GM13976 (cell line): ENCODE measurements around the gene ADAM12.

Source experiments
- DNase-seq: peaks from one replicate; pipeline ENCODE4 v3.0.0; 2012; ENCODE audit warnings: low spot score
- in situ Hi-C: fragments of 300-500 bp; cut with MboI; formaldehyde crosslinking; loops from one replicate; pipeline ENCODE4 v1.12.0; 2022; ENCODE audit warnings: low sequenced_read_pairs, mixed read lengths, inconsistent platforms; ENCODE audit not compliant: unreplicated experiment
- TF ChIP-seq, protein P1 (sequence below): IDR thresholded peaks from 2 replicates; pipeline ENCODE4 v1.5.1; 2012; ENCODE audit warnings: borderline replicate concordance, mild to moderate bottlenecking; ENCODE audit not compliant: insufficient read depth; ENCODE audit errors: extremely low read depth, missing control alignments, control extremely low read depth

ADAM12 gene

DNA sequence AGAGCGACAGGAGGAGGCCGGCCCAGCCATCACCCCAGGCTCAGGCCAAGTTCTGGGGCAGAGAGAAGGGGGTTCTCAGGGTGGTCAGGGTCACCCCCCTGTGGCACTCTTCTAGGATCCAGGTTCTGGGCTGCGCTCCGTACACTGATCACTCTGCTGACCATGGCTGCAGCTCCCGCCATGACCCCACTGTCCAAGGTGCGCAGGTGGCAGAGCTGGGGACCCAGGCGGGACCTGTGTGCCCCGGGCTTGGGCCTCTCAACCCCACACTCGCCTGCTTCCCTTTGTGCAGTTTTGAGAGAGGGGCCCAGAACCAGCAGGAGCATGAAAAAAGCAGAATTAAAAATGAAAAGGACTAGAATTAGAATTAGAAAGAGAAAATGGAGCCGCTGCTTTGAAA is 264.8 kb downstream of the ADAM12 start:
- in situ Hi-C loops: no loop called here
- DNase-seq: no peak

DNA sequence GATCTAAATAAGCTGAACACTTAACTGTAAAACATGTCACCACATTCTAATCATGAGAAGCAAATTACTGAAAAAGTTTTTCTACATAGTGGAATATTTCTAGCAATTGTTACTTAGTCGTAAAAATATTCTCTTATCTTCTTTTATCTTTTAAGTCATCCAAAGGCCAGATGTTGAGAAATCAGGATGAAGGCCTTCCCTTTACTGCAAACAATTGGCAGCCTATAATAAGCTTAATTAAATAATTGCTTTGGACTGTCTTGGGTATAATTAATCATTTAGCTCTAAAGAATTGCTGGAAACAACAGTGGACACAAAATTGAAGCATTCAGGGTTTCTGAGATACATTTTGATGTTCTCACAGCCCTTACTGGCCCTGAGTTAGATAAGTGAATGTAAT is 265.4 kb downstream of the ADAM12 start:
- DNase-seq: no peak
- in situ Hi-C loops: no loop called here
- TF ChIP-seq, protein P1, sequence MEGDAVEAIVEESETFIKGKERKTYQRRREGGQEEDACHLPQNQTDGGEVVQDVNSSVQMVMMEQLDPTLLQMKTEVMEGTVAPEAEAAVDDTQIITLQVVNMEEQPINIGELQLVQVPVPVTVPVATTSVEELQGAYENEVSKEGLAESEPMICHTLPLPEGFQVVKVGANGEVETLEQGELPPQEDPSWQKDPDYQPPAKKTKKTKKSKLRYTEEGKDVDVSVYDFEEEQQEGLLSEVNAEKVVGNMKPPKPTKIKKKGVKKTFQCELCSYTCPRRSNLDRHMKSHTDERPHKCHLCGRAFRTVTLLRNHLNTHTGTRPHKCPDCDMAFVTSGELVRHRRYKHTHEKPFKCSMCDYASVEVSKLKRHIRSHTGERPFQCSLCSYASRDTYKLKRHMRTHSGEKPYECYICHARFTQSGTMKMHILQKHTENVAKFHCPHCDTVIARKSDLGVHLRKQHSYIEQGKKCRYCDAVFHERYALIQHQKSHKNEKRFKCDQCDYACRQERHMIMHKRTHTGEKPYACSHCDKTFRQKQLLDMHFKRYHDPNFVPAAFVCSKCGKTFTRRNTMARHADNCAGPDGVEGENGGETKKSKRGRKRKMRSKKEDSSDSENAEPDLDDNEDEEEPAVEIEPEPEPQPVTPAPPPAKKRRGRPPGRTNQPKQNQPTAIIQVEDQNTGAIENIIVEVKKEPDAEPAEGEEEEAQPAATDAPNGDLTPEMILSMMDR: no peak

More for the DNA sequence above, 264.8 kb downstream of the ADAM12 start:
- TF ChIP-seq, protein P1: no peak

DNA sequence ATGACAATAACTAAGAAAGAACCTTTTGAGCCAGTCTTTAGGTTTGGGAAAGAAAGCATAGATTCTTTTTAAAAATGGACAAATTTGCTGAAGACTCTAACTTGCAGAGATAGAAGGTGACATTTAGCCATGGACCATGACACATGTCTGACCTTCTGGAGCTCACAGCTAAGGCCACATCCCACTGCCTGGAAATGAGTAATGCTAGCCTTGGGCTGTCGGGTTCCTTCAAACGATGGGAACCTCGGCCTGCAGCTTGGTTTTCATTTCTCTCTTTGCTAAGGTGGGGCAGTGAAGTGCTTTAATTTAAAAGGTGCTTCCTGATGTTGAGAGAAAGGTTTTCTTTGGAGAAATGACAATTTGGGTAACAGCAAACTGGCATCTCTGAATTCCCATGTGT is 268.7 kb downstream of the ADAM12 start:
- DNase-seq: no peak
- in situ Hi-C loops: no loop called here
- TF ChIP-seq, protein P1: no peak

DNA sequence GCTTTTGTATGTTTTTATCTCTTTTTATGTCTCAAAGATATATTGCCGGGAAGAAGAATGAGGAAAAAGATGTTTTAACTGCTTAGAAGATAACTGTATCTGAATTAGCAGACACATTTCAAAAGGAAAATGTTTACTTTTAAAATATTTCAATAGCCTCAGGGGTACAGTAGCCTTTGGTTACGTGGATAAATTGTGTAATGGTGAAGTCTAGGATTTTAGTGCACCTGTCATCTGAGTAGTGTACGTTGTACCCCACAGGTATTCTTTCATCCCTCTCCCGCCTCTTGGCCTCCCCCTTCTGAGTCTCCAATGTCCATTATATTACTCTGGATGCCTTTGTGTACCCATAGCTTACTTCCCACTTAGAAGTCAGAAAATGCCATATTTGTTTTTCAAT is 269.8 kb downstream of the ADAM12 start:
- TF ChIP-seq, protein P1: no peak
- no peak for DNase-seq
- in situ Hi-C loops: no loop called here

DNA sequence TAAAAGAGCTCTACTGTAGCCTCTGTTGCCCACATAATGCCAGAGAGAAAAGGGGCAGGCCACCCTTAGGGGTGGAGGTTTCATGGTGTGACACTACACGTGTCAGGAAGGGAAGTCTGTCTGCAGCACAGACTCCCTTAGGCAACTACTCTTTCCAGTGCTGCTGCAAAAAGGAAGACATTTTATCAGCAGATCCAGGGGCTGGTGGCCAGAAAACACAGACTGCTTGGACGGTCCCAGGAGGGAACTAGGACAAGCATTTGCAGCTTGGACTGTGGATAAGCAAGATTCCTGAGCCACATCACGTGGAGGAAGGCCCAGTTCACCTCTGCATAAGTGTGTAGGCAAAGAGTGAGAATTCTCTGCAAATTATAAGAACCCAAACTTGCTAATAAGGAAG is 271.1 kb downstream of the ADAM12 start:
- in situ Hi-C loops: no loop called here
- TF ChIP-seq, protein P1: no peak
- DNase-seq: no peak

DNA sequence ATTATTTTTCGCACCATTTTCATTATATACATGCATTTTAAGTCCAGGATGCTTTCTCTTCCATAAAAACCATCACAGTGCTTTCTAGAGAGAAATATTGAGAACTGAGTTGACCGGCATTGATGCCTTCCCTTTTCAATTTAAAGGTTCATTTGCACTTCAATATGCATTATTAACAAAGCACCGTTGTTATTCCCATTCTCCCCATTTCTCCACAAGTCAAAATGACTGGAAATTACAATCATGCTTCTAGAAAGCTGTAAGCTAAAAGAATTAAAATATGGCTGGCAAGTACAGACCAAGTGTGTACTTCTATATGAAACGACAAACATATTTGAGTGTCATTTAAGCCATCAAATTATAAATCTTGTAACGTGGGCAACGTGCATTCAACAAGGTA is 272.4 kb downstream of the ADAM12 start:
- TF ChIP-seq, protein P1: no peak
- DNase-seq: no peak
- in situ Hi-C loops: no loop called here
